Limb (tissue), 2 donors: ENCODE data around the gene LLPH.
"Not testable (repeated sequence)": the region's sequence is repeated elsewhere in the genome, so short reads cannot be mapped to it uniquely, and the experiment has no call there.

Experiments
- DNase-seq, 2 donors: peaks; one replicate each; pipeline ENCODE4 v3.0.0-alpha.2; 2016; ENCODE audit errors: extremely low spot score in 2 of 2

LLPH gene

GRCh38 chr12:66130267-66131066 is at the start of gene LLPH:
Gene LLPH (minus strand): TSS chr12:66130750. CDS start chr12:66129106, 1,644 bp downstream.
- DNase-seq: peak; percentile 88 to 92

- peak in 1 of 2 donors; percentile 38 for DNase-seq
These were observed 45.8 kb upstream of the LLPH start for GRCh38 chr12:66176105-66176900.

GRCh38 chr12:66174391-66175325 is 44.1 kb upstream of the LLPH start:
- DNase-seq: not testable (repeated sequence)

GRCh38 chr12:66170606-66171005 is 40.1 kb upstream of the LLPH start:
- DNase-seq: no peak

- DNase-seq: peak; percentile 89 to 92
These were observed 38.9 kb upstream of the LLPH start, which contains the start of gene TMBIM4 for GRCh38 chr12:66169221-66170170. Gene TMBIM4 (minus strand): TSS chr12:66169996. CDS start chr12:66169951, 45 bp downstream.

- no peak for DNase-seq
These were observed 37.9 kb upstream of the LLPH start for GRCh38 chr12:66168410-66168809.

GRCh38 chr12:66166561-66166960 is 36.0 kb upstream of the LLPH start:
- no peak for DNase-seq

- DNase-seq: no peak
These were observed 34.6 kb upstream of the LLPH start for GRCh38 chr12:66165141-66165540.

GRCh38 chr12:66164349-66164821 is 33.8 kb upstream of the LLPH start:
- DNase-seq: no peak

GRCh38 chr12:66163289-66163688 is 32.7 kb upstream of the LLPH start:
- DNase-seq: no peak

GRCh38 chr12:66162701-66163100 is 32.2 kb upstream of the LLPH start:
- DNase-seq: no peak

- no peak for DNase-seq
These were observed 30.2 kb upstream of the LLPH start for GRCh38 chr12:66160704-66161103.

- DNase-seq: no peak
These were observed 28.6 kb upstream of the LLPH start for GRCh38 chr12:66159123-66159522.

- DNase-seq: no peak
These were observed 26.1 kb upstream of the LLPH start for GRCh38 chr12:66156654-66157053.

GRCh38 chr12:66154776-66155175 is 24.2 kb upstream of the LLPH start:
- DNase-seq: no peak

GRCh38 chr12:66152732-66153131 is 22.2 kb upstream of the LLPH start:
- DNase-seq: no peak

GRCh38 chr12:66149702-66150398 is 19.3 kb upstream of the LLPH start:
- DNase-seq: no peak

GRCh38 chr12:66144791-66145754 is 14.5 kb upstream of the LLPH start:
- peak in 1 of 2 donors; percentile 48 for DNase-seq
